SK-N-SH (cell line): ENCODE results near the gene KLHL7. TPM values are rescaled to one million over a fixed set of nuclear protein-coding genes. Genes with fewer than 3 reads are reported as not detected.

Experiments used
- CTCF ChIA-PET: fragments of 300-600, 350-600 bp; formaldehyde crosslinking; extraction: SDS; loops from one replicate; lab custom pipeline; 2021; lab: Yijun Ruan, JAX
- POLR2A ChIA-PET: fragments of 350-600 bp; sonication (Branson Sonifier 250); formaldehyde crosslinking; extraction: SDS; loops from one replicate; lab custom pipeline; 2020; ENCODE audit warnings: antibody characterized with exemption, inconsistent platforms; lab: Yijun Ruan, JAX
- DNase-seq: peaks from one replicate; pipeline ENCODE4 v3.0.0; 2012
- H2AFZ ChIP-seq: fragments of 200-600 bp; sonication (generic); 2 replicates; pipeline ENCODE4 v1.8.1; 2016; ENCODE audit warnings: antibody characterized with exemption, mild to moderate bottlenecking, low read depth
- H3F3A ChIP-seq: fragments of 200-600 bp; sonication (generic); replicated peaks from 2 replicates; pipeline ENCODE3; 2016; ENCODE audit warnings: antibody characterized with exemption, mild to moderate bottlenecking; ENCODE audit not compliant: insufficient read depth
- H3K27ac ChIP-seq, 2 experiments: fragments of 200-500 bp in 1 of 2; fragments of 200-600 bp in 1 of 2; sonication (Bioruptor generic) in 1 of 2; sonication (generic), shearing (Covaris generic) in 1 of 2; 2 replicates each; pipeline versions ENCODE4 v1.5.1 to v1.6.1; 2014 to 2016; ENCODE audit warnings: low read depth in 2 of 2, inconsistent platforms in 1 of 2, low read length in 1 of 2, mild to moderate bottlenecking in 1 of 2, mixed read lengths in 1 of 2
- H3K27me3 ChIP-seq: fragments of 200-600 bp; sonication (generic), shearing (Covaris generic); 2 replicates; pipeline ENCODE4 v1.6.1; 2016; ENCODE audit warnings: mixed run types; ENCODE audit not compliant: insufficient read depth
- H3K36me3 ChIP-seq, 2 experiments: fragments of 200-500 bp in 1 of 2; fragments of 200-600 bp in 1 of 2; sonication (Bioruptor generic) in 1 of 2; sonication (generic) in 1 of 2; replicated peaks in 1 of 2; 2 replicates each; pipeline versions ENCODE3 to v1.5.1; 2014 to 2016; ENCODE audit warnings: low read length in 1 of 2, mild to moderate bottlenecking in 1 of 2; ENCODE audit not compliant: insufficient read depth in 2 of 2, control insufficient read depth in 1 of 2
- H3K4me1 ChIP-seq, 2 experiments: fragments of 200-500 bp in 1 of 2; fragments of 200-600 bp in 1 of 2; sonication (Bioruptor generic) in 1 of 2; sonication (generic), shearing (Covaris generic) in 1 of 2; 2 replicates each; pipeline versions ENCODE4 v1.5.1 to v1.6.1; 2014 to 2016; ENCODE audit warnings: low read depth in 1 of 2, low read length in 1 of 2, mixed run types in 1 of 2; ENCODE audit not compliant: insufficient read depth in 2 of 2, control insufficient read depth in 1 of 2
- H3K4me2 ChIP-seq: fragments of 200-600 bp; sonication (generic), shearing (Covaris generic); 2 replicates; pipeline ENCODE4 v1.6.1; 2017; ENCODE audit warnings: mixed run types
- H3K4me3 ChIP-seq, 2 experiments: fragments of 200-500 bp in 1 of 2; fragments of 200-600 bp in 1 of 2; sonication (Bioruptor generic) in 1 of 2; sonication (generic), shearing (Covaris generic) in 1 of 2; 2 replicates each; pipeline versions ENCODE4 v1.5.1 to v1.8.1; 2014 to 2016; ENCODE audit warnings: low read depth in 2 of 2, inconsistent platforms in 1 of 2, low read length in 1 of 2, mild to moderate bottlenecking in 1 of 2, mixed read lengths in 1 of 2, moderate library complexity in 1 of 2
- H3K79me2 ChIP-seq: fragments of 200-600 bp; sonication (generic); 2 replicates; pipeline ENCODE4 v1.8.1; 2017; ENCODE audit warnings: mild to moderate bottlenecking; ENCODE audit not compliant: insufficient read depth
- H3K9ac ChIP-seq: fragments of 200-600 bp; sonication (generic); 2 replicates; pipeline ENCODE4 v1.6.1; 2017; ENCODE audit warnings: mixed run types
- H3K9me2 ChIP-seq: fragments of 200-600 bp; sonication (generic); 2 replicates; pipeline ENCODE4 v1.6.1; 2017; ENCODE audit warnings: mixed run types
- H3K9me3 ChIP-seq: fragments of 200-600 bp; sonication (generic); 2 replicates; pipeline ENCODE4 v1.6.1; 2017; ENCODE audit warnings: mixed run types, mild to moderate bottlenecking, moderate library complexity
- H4K20me1 ChIP-seq: fragments of 200-600 bp; sonication (generic); 2 replicates; pipeline ENCODE4 v1.6.1; 2017; ENCODE audit warnings: mild to moderate bottlenecking, mixed run types; ENCODE audit not compliant: insufficient read depth
- EZH2phosphoT487 ChIP-seq: fragments of 200-600 bp; sonication (generic); IDR thresholded peaks from 2 replicates; pipeline ENCODE4 v1.6.1; 2017; ENCODE audit warnings: low read depth, mixed run types, mild to moderate bottlenecking, antibody characterized with exemption, moderate library complexity, borderline replicate concordance
- FOXM1 ChIP-seq: IDR thresholded peaks from 2 replicates; pipeline ENCODE4 v1.4.0; 2012; ENCODE audit warnings: low read depth, mild to moderate bottlenecking
- NFIC ChIP-seq: IDR thresholded peaks from 2 replicates; pipeline ENCODE4 v1.4.0; 2012; ENCODE audit warnings: borderline replicate concordance
- NRF1 ChIP-seq: IDR thresholded peaks from 2 replicates; pipeline ENCODE4 v1.6.1; 2012; ENCODE audit warnings: low read depth, mild to moderate bottlenecking, low read length
- RFX5 ChIP-seq: IDR thresholded peaks from 2 replicates; pipeline ENCODE4 v1.6.1; 2012; ENCODE audit warnings: mild to moderate bottlenecking, improper control_type of control experiment, low read length
- SIN3A ChIP-seq: IDR thresholded peaks from 2 replicates; pipeline ENCODE4 v1.6.1; 2012; ENCODE audit warnings: low read depth, mild to moderate bottlenecking, low read length, moderate library complexity, borderline replicate concordance
- SMC3 ChIP-seq: IDR thresholded peaks from 2 replicates; pipeline ENCODE4 v1.6.1; 2012; ENCODE audit warnings: low read depth, low read length, improper control_type of control experiment
- WGBS: methylation state at CpG from one replicate; pipeline ENCODE4 v1.1.6; 2017; ENCODE audit warnings: low lambda C conversion rate; 5-methylcytosine and 5-hydroxymethylcytosine counted together
- polyA plus RNA-seq, 3 experiments: library from polyadenylated mRNA; depleted of rRNA; stranded (reverse); fragments of >200 nt; gene quantifications; 2 replicates each; pipeline ENCODE4 v1.2.3, GENCODE V29; 2012
- TF ChIP-seq, protein P1 (sequence below): IDR thresholded peaks from 2 replicates; pipeline ENCODE4; 2012
- TF ChIP-seq, protein P2 (sequence below): fragments of 150-350 bp; IDR thresholded peaks from 2 replicates; pipeline ENCODE4 v1.6.1; 2016; ENCODE audit warnings: mild to moderate bottlenecking, low read depth, low read length
- TF ChIP-seq, protein P3 (sequence below): IDR thresholded peaks from 2 replicates; pipeline ENCODE4 v1.4.0; 2012; ENCODE audit warnings: low read depth

The KLHL7 gene
- polyA plus RNA-seq, 1 of the 3 experiments (the other 2 are of a cell fraction): 30.8 TPM

DNA sequence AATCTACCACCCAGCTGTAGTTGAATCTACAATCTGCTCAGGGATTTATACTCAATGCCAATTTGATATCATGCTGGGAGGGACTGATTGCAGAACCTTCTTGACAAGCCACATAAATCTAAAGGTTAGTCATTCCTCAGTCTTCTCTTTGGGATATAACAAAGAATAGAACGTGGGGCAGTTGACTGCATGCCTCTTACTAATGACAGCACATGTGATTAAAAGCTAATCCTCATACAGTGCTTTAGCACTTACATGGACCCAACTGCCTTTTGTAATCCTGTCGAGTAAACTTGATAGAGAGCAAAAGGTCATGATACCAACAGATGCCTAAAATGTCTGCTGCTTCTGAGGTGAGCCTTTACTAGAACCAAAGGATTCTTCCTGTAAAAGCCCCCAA lies 12.3 kb downstream of the KLHL7 start:
- TF ChIP-seq, protein P1, sequence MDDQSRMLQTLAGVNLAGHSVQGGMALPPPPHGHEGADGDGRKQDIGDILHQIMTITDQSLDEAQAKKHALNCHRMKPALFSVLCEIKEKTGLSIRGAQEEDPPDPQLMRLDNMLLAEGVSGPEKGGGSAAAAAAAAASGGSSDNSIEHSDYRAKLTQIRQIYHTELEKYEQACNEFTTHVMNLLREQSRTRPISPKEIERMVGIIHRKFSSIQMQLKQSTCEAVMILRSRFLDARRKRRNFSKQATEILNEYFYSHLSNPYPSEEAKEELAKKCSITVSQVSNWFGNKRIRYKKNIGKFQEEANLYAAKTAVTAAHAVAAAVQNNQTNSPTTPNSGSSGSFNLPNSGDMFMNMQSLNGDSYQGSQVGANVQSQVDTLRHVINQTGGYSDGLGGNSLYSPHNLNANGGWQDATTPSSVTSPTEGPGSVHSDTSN: peak; percentile 18; the same call in 1 of the 2 replicates
- no peak for TF ChIP-seq FOXM1
- Histone ChIP-seq H3K27ac (no peak overlapping the region), H3K4me2 (no peak overlapping the region), H3K9me3 (no peaks in the 10 kb centered on the region), H3K27me3 (no peaks in the 10 kb centered on the region), H3K4me3 (no peak overlapping the region), H3K36me3 (peaks cover 0 to 12% of the 10 kb centered on the region in 2 experiments), H3K4me1 (peaks cover 0 to 16% of the 10 kb centered on the region in 2 experiments; a peak in 1 of 4 replicates), H3K9ac (no peak overlapping the region), H4K20me1 (peaks cover 12% of the 10 kb centered on the region), H3K9me2 (no peaks in the 10 kb centered on the region), H3F3A (peaks cover 5% of the 10 kb centered on the region), H2AFZ (no peak overlapping the region), H3K79me2 (peaks cover 56% of the 10 kb centered on the region)
- 58% methylated on average over 2 of the region's 2 CpGs for WGBS
- ChIA-PET POLR2A (no interaction called here), CTCF (interaction anchor here (0.7 to 3.1 kb wide), 4 partner anchors 11 to 17 kb away, joined by 3 to 19 read pairs (median 8); partner anchors contain the start of gene KLHL7)
- DNase-seq: no peak

DNA sequence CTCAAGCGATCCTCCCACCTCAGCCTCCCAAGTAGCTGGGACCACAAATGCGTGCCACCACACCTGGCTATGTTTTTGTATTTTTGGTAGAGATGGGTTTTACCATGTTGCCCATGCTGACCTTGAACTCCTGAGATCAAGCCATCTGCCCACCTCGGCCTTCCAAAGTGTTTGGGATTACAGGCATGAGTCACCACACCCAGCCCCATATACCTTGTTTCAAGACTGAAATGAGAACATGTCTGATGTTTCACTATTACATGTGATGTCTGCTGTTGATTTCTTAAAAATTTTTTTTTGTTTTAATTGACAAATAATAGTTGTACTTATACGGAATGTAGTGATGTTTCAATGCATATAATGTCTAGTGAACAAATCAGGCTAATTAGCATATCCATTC lies 14.5 kb downstream of the KLHL7 start:
- no peaks in the 10 kb centered on the region for H3K9me2 ChIP-seq
- no peak overlapping the region for H3K27ac ChIP-seq
- TF ChIP-seq RFX5: no peak
- TF ChIP-seq SMC3: no peak
- TF ChIP-seq, protein P2, sequence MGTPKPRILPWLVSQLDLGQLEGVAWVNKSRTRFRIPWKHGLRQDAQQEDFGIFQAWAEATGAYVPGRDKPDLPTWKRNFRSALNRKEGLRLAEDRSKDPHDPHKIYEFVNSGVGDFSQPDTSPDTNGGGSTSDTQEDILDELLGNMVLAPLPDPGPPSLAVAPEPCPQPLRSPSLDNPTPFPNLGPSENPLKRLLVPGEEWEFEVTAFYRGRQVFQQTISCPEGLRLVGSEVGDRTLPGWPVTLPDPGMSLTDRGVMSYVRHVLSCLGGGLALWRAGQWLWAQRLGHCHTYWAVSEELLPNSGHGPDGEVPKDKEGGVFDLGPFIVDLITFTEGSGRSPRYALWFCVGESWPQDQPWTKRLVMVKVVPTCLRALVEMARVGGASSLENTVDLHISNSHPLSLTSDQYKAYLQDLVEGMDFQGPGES: no peak
- no peak for TF ChIP-seq NRF1
- TF ChIP-seq, protein P3, sequence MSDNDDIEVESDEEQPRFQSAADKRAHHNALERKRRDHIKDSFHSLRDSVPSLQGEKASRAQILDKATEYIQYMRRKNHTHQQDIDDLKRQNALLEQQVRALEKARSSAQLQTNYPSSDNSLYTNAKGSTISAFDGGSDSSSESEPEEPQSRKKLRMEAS: no peak
- TF ChIP-seq SIN3A: no peak
- no peak for TF ChIP-seq NFIC
- TF ChIP-seq EZH2phosphoT487: no peak
- no peak overlapping the region for H2AFZ ChIP-seq
- no peak overlapping the region for H3K4me2 ChIP-seq
- ChIA-PET POLR2A (no interaction called here), CTCF (interaction anchor here (2.5 kb wide), 1 partner anchor 14 kb away, joined by 9 read pairs; the partner anchor contains the start of gene KLHL7)
- H3K9ac ChIP-seq: no peak overlapping the region
- H3F3A ChIP-seq: no peaks in the 10 kb centered on the region
- H3K9me3 ChIP-seq: no peaks in the 10 kb centered on the region
- no peaks in the 10 kb centered on the region for H3K27me3 ChIP-seq
- 94% methylated on average over 4 of the region's 4 CpGs for WGBS
- no peak for DNase-seq
- peaks cover 38% of the 10 kb centered on the region for H3K79me2 ChIP-seq
- peaks cover 0 to 2% of the 10 kb centered on the region in 2 experiments; a peak in 1 of 4 replicates for H3K4me1 ChIP-seq
- no peak overlapping the region for H3K4me3 ChIP-seq
- peaks cover 5% of the 10 kb centered on the region for H4K20me1 ChIP-seq
- H3K36me3 ChIP-seq: peaks cover 7 to 21% of the 10 kb centered on the region in 2 experiments
